ENCODE results near the gene NUAK2.
A peak's percentile ranks its signal among the peaks of the same experiment; 100 is the strongest.

NUAK2 gene

DNA sequence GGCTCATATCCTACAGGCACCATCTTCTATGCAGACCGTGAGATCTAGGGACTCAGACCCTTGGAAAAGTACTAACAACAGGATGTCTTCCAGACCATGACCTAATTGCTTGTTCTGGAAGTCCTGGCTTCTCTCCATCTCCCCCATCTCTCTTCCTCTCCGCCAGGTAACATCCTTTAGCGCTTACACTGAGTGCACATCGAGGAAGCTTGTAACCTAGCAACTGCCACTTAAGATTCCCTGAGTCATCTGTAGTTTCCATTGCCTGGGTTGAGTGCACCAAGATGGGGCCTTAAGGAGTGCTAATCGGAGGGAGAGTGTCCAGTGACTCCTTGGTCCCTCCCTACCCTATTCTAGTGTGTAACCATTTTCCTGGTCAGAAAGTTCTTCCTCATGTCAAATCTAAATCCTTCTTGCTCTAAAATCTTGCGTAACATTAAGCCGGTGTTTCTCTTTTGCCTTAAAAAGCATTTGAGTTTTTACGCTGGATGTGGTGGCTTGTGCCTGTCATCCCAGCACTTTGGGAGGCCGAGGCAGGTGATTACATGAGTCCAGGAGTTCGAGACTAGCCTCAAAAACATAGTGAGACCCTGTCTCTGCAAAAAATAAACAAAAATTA is 25.5 kb upstream of the NUAK2 start:
- no peak for DNase-seq (ENCODE audit: low read depth)

DNA sequence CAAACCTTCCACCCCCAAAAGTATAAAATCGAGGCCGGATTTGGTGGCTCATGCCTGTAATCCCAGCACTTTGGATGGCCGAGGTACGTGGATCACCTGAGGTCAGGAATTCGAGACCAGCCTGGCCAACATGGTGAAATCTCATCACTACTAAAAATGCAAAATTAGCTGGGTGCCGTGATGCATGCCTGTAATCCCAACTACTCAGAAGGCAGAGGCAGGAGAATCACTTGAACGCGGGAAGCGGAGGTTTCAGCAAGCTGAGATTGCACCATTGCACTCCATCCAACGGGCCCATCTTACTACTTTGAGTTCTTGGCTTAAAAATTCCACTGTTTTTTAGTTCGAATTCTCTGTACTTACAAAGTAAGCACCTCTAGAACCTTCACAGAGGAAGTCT is 24.2 kb upstream of the NUAK2 start:
- DNase-seq (ENCODE audit: low read depth), result no peak

- DNase-seq (ENCODE audit: low read depth), result no peak
Measured at GRCh38 chr1:205344066-205344928, 22.8 kb upstream of the NUAK2 start.

DNA sequence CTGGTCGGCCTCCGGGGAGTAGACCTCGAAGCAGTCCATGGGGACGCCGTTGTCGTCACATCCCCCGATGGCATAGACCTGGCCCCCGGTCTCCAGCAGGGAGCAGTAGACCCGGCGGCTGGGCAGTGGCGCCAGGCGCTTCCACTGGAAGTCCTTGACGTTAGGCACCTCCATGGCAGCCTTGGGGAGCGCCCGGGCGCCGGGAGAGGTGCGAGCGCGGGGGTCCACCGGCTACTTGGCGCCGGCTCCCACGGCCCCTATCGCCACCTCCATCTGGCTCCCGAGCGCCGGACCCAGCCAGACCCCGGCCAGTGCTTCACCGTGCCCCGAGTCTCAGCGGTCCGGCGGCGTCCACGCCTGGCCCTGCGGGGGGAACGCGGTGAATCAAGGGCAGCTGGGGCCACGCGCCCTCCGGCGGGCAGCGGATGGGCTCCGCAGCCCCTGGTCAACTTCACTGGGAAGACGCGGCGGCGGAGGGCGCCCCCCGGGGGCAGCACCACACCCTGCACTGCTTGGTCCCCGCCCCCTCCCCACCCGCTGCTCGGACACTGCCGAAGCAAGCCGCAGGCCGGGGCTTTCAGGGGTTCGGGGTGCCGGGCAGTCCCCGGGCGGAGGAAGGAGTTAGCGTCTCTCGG is 22.0 kb upstream of the NUAK2 start:
- no peak for DNase-seq (ENCODE audit: low read depth)

- no peak for DNase-seq (ENCODE audit: low read depth)
Measured at GRCh38 chr1:205342986-205343385, 21.4 kb upstream of the NUAK2 start.

- DNase-seq (ENCODE audit: low read depth), result no peak
Measured at GRCh38 chr1:205340676-205341075, 19.1 kb upstream of the NUAK2 start.

DNA sequence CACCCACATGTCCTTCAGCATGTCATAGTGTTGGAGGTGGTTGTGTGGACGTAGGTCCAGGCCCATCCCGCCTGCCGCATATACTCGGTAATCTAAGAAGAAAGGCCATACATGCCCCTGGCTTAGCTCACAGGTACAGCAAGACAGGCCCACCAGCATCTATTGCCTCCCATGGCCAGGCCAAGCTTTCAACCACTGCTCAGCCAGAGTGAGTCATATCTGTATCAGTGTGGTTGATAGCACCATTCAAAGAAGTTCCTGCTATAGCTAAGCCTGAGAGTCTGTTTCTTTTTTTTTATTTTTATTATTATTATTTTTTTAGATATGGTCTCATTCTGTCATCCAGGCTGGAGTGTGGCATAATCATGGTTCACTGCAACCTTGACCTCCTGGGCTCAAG is 18.2 kb upstream of the NUAK2 start:
- no peak for DNase-seq (ENCODE audit: low read depth)

DNA sequence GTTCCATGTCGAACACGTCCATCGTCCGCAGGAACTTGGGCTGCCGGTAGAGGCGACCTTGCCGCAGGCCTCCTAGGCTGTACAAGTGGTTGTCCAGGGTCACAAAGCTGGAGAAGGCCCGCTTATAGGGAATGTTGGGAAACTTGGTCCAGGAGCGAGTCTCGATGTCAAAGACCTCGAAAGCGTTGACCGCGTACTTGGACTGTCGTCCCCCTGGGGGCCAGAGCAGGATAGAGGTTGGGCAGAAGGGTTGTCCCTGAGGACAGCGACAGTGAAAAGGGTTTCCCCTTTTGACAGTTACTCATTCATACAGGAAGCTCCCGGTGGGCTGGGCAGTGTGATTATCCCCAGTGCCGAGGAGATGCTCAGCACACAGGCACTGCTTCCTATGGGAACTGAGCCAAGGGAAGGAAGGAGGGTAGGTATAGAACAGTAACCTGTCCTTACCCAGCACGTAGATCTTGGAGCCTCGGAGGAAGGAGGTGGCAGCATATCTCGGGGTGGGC is 17.7 kb upstream of the NUAK2 start:
- no peak for DNase-seq (ENCODE audit: low read depth)

- DNase-seq (ENCODE audit: low read depth), result no peak
Measured at GRCh38 chr1:205338011-205338410, 16.5 kb upstream of the NUAK2 start.

GRCh38 chr1:205337481-205337880 is 15.9 kb upstream of the NUAK2 start:
- no peak for DNase-seq (ENCODE audit: low read depth)

DNA sequence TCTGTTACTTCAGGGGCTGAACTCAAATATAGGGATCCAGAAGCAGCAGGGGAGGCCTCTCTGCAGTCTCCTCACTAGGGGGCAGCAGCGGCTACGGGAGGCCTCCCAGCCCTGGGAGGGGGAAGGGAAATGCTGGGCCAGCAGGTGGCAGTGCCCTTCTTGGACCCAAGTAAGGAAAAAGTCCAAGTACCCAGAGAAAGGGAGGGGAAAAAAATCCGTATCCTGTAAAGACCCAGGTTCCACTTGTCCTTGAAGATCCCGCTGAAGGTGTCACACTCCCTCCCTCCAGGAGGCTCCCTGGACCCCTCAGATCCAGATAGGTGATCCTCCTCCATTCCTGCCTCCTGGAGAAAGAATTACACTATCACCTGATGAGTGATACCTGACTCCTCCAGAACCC is 14.1 kb upstream of the NUAK2 start:
- peak; percentile 30 for DNase-seq (ENCODE audit: low read depth)

DNA sequence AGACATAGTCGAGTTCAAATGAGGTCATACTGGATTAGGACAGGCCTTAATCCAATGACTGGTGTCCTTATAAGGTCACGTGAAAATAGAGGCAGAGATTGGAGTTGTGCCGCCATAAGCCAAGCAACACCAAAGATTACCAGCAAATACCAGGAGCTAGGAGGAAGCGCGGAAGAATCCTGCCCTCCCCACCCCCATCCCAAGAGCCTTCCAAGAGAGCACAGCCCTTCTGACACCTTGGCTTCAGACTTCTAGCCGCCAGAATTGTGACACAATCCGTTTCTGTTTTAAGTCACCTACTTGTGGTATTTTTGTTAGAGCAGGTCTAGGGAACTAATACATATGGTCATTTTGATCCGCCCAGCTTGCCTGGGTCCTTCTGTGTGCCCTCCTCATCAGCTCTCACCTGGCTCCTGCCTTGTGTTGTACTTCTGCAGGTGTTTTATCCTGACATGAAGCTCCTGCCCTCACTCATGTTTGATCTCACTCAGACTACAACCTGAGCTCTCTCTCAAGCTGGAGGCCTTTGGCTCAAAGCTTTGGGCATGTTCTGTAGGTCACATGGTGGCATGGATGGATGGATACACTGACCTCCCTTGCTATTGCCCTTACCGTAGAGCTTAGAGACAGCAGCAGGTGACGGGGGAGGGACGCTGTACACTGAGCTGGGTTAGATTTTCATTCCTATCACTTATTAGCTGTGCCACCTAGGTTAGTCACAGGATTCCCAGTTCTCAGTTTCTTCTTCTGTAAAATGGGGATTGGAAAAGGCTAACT is 10.7 kb upstream of the NUAK2 start:
- DNase-seq (ENCODE audit: low read depth), result no peak

- no peak for DNase-seq (ENCODE audit: low read depth)
Measured at GRCh38 chr1:205330150-205330549, 8.6 kb upstream of the NUAK2 start.

DNA sequence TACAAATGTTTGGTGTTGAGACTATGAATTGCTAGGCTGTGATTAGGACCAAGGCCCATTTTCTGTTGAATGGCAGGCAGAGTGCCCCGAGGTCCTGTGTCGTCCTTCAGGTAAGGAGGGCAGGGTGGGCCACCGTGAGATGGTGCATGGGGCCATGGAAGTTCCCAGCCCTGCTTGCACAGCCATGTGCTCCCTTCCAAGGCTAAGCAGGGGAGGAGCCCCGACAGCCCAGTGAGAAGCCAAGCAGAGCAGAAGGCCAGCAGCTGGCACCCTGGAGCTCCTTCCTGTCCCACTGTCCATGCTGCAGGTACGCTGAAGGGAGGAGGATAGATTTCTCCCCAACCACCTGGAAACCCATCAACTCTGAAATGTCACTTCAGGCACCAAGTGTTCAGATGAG is 8.2 kb upstream of the NUAK2 start:
- no peak for DNase-seq (ENCODE audit: low read depth)

DNA sequence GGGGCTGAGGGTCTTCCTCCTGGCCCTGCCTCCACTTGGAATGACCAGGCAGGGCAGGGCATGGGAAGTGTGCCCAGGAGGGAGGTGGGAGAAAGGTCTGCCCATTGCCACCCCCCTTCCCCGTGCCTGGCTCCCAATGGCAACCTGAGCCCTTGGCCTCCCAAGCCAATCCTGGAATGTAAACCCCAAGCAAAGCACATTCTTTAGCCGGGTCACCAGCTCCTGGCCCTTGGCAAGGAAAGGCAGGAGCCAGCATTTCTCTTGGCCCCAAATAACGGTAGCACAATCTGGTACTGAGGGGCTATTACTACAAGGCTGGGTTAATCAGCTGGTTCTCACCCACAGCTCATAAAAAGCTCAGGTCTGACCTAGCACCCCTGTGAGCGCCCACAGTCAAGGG is 6.9 kb upstream of the NUAK2 start:
- no peak for DNase-seq (ENCODE audit: low read depth)

- DNase-seq (ENCODE audit: low read depth), result no peak
Measured at GRCh38 chr1:205326812-205327466, 5.4 kb upstream of the NUAK2 start.

DNA sequence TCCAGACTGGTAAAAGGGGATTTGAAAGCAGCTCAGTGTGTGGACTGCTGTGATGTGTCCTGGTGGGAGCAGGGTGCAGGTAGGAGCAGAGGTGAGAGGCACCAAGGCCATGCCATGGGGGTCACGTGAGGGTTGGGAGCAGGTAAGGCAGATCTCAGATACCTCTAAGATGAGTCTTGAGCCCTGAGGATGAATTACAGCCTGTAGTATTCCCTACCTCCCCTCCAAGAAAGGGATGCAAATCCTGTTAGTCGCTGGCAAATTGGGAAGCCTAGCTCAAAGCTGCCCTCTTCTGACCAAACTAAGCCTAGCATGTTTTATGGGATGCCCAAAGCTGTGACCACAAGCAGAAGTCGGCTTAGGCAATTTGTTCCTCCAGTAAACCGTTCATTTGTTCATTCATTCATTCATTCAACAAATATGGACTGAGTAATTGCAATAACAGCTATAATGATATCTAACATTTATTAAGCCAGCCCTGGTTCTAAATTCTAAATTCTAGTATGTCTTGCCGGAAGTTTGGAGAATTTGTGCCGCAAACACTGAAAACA is 3.9 kb upstream of the NUAK2 start:
- peak; percentile 56 for DNase-seq (ENCODE audit: low read depth)

DNA sequence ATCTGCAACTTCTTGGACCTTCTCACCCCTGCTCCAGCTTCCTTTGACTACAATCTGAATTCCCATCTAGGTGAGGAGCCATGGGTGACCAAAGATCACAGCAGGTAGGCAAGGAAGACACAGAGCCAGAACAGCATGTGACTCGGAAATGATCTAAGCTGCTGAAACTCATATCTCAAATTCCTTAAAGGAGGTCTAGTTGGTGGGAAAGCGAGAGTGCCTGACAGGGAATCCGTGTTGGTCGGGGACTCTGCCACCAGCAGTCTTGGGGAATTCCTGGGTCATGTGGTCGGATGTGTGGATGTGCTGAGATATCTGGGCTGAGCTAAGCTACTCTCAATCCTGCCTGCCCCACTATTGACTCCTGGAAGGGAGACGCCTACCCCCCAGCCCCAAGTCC is 3.2 kb upstream of the NUAK2 start:
- DNase-seq (ENCODE audit: low read depth), result no peak

DNA sequence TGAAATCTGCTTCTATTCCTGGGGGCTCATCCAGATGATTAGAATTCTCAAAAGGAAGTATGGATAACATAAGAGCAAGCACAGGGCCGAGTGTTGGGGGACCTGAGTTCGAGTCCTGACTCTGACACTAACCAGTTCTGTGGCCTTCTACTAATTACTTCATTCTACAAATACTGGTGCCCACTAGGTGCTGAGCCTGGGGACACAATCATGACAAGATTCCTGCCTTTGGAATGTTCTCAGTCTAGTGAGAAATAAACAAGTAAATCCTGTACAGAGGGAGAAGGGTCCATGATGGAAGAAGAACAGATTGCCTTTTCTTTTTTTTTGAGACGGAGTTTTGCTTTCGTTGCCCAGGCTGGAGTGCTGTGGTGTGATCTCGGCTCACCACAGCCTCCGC is 2.2 kb upstream of the NUAK2 start:
- no peak for DNase-seq (ENCODE audit: low read depth)

DNA sequence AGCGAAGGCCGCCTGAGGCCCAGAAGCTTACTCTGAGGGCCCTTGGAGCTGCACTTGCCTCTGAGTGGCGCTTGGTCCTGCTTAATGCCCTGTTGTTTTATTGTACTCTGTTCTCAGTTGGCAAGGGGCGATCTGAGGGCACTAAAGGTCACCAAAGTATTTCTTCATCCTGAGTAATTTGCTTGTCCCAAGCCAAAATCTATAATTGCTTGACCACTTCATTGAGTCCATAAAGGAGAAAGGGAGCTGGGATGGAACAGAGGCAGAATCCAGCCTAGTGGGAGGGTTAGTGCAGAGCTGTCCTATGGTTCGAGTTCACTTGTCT is 376 bp upstream of the NUAK2 start:
- no peak for DNase-seq (ENCODE audit: low read depth)
